Thyroid gland (tissue), 4 donors: ENCODE data around the gene CIB2.

Experiments used
- CTCF ChIP-seq, 6 experiments: fragments of 200-600 bp in 3 of 6; fragments of 450-650 bp in 3 of 6; sonication (generic) in 3 of 6; IDR thresholded peaks; one replicate each; pipeline ENCODE4 v1.5.1; 2016 to 2019; ENCODE audit warnings: antibody characterized with exemption in 6 of 6, mild to moderate bottlenecking in 2 of 6, inconsistent platforms in 1 of 6, moderate library complexity in 1 of 6
- POLR2A ChIP-seq, 2 donors: fragments of 450-650 bp; IDR thresholded peaks; one replicate each; pipeline ENCODE4 v1.6.1; 2017; ENCODE audit warnings: antibody characterized with exemption in 2 of 2, mild to moderate bottlenecking in 2 of 2, moderate library complexity in 1 of 2

GRCh38 chr15:78084449-78084750 is 46.8 kb downstream of the CIB2 start:
- no peak for TF ChIP-seq CTCF (IDR thresholded peaks at IDR 0.05)
- TF ChIP-seq POLR2A (IDR thresholded peaks at IDR 0.05), result no peak
